GM21717 (cell line): ENCODE results near the gene FAM171A1.
"Not testable (repeated sequence)": the region's sequence is repeated elsewhere in the genome, so short reads cannot be mapped to it uniquely, and the experiment has no call there.

Experiments used
- ATAC-seq: cut with Tn5 transposase; IDR thresholded peaks from one replicate; pipeline ENCODE4 v1.9.1; 2021; ENCODE audit warnings: mild to moderate bottlenecking, moderate library complexity; ENCODE audit not compliant: unreplicated experiment

FAM171A1 gene

GRCh38 chr10:15346440-15347141 lies 24.5 kb downstream of the FAM171A1 start:
- no peak for ATAC-seq

GRCh38 chr10:15345450-15345849 lies 25.6 kb downstream of the FAM171A1 start:
- ATAC-seq, result no peak

- ATAC-seq, result no peak
These were observed 26.2 kb downstream of the FAM171A1 start for GRCh38 chr10:15344876-15345285.

- ATAC-seq, result no peak
These were observed 26.7 kb downstream of the FAM171A1 start for GRCh38 chr10:15344256-15344875.

GRCh38 chr10:15342970-15343369 lies 28.1 kb downstream of the FAM171A1 start:
- ATAC-seq, result no peak

- no peak for ATAC-seq
These were observed 29.5 kb downstream of the FAM171A1 start for GRCh38 chr10:15341502-15342128.

GRCh38 chr10:15339892-15340291 lies 31.2 kb downstream of the FAM171A1 start:
- no peak for ATAC-seq

- not testable (repeated sequence) for ATAC-seq
These were observed 33.6 kb downstream of the FAM171A1 start for GRCh38 chr10:15337441-15337923.

GRCh38 chr10:15336211-15336610 lies 34.9 kb downstream of the FAM171A1 start:
- no peak for ATAC-seq

- no peak for ATAC-seq
These were observed 35.6 kb downstream of the FAM171A1 start for GRCh38 chr10:15335508-15335907.

- ATAC-seq, result no peak
These were observed 36.3 kb downstream of the FAM171A1 start for GRCh38 chr10:15334650-15335323.

- no peak for ATAC-seq
These were observed 37.0 kb downstream of the FAM171A1 start for GRCh38 chr10:15333909-15334649.

- not testable (repeated sequence) for ATAC-seq
These were observed 37.9 kb downstream of the FAM171A1 start for GRCh38 chr10:15333181-15333580.

- ATAC-seq, result no peak
These were observed 39.6 kb downstream of the FAM171A1 start for GRCh38 chr10:15331461-15331860.

GRCh38 chr10:15329437-15329836 lies 41.7 kb downstream of the FAM171A1 start:
- ATAC-seq, result no peak

- ATAC-seq, result no peak
These were observed 45.2 kb downstream of the FAM171A1 start for GRCh38 chr10:15325944-15326284.

- no peak for ATAC-seq
These were observed 45.7 kb downstream of the FAM171A1 start for GRCh38 chr10:15325243-15325943.

- no peak for ATAC-seq
These were observed 46.5 kb downstream of the FAM171A1 start for GRCh38 chr10:15324611-15325010.

GRCh38 chr10:15324113-15324512 lies 47.0 kb downstream of the FAM171A1 start:
- ATAC-seq, result no peak

- ATAC-seq, result no peak
These were observed 48.7 kb downstream of the FAM171A1 start for GRCh38 chr10:15322356-15322755.
